ENCODE data around the gene GJB3.

GJB3 gene

GRCh38 chr1:34739613-34740012 is 41.4 kb upstream of the GJB3 start:
- H3K9me3 ChIP-seq (replicated peaks; ENCODE audit: insufficient read depth, low read length): no peaks in the 10 kb centered on the region
- no peak overlapping the region for H2AFZ ChIP-seq (ENCODE audit: low read length)
- peaks cover 66% of the 10 kb centered on the region for H3K27me3 ChIP-seq (replicated peaks; ENCODE audit: insufficient read depth, low read length)
- no peaks in the 10 kb centered on the region for H3F3A ChIP-seq (ENCODE audit: insufficient read depth, low read length)
- H4K20me1 ChIP-seq (ENCODE audit: insufficient read depth, low read length): no peaks in the 10 kb centered on the region
- H3K4me2 ChIP-seq (ENCODE audit: low read depth, low read length): no peak overlapping the region
- no peaks in the 10 kb centered on the region for H3K79me2 ChIP-seq (ENCODE audit: low read length)
- no peak overlapping the region for H3K27ac ChIP-seq (ENCODE audit: low read length)
- H3K36me3 ChIP-seq (replicated peaks; ENCODE audit: insufficient read depth, low read length): no peaks in the 10 kb centered on the region
- H3K4me3 ChIP-seq (ENCODE audit: low read length): no peak overlapping the region
- DNase-seq: no peak
- TF ChIP-seq EZH2 (optimal IDR thresholded peaks at IDR 0.05; ENCODE audit: low read depth, low read length) (no peak), CTCF (IDR thresholded peaks at IDR 0.05; ENCODE audit: low read length) (no peak), EZH2phosphoT487 (IDR thresholded peaks at IDR 0.05; ENCODE audit: low read length) (no peak)
- H3K9ac ChIP-seq (ENCODE audit: low read length): no peak overlapping the region
- no peaks in the 10 kb centered on the region for H3K4me1 ChIP-seq (ENCODE audit: low read length)
- no peaks in the 10 kb centered on the region for H3K9me2 ChIP-seq (replicated peaks; ENCODE audit: insufficient read depth, low read length)

GRCh38 chr1:34740161-34740868 is 40.7 kb upstream of the GJB3 start:
- Histone ChIP-seq H3K27ac (ENCODE audit: low read length) (no peak overlapping the region), H3K36me3 (replicated peaks; ENCODE audit: insufficient read depth, low read length) (no peaks in the 10 kb centered on the region), H3K27me3 (replicated peaks; ENCODE audit: insufficient read depth, low read length) (peaks cover 63% of the 10 kb centered on the region), H3K4me3 (ENCODE audit: low read length) (no peak overlapping the region), H3K9me2 (replicated peaks; ENCODE audit: insufficient read depth, low read length) (no peaks in the 10 kb centered on the region), H3K4me1 (ENCODE audit: low read length) (no peaks in the 10 kb centered on the region), H3K9me3 (replicated peaks; ENCODE audit: insufficient read depth, low read length) (no peaks in the 10 kb centered on the region), H3K9ac (ENCODE audit: low read length) (no peak overlapping the region), H3K79me2 (ENCODE audit: low read length) (no peaks in the 10 kb centered on the region), H3K4me2 (ENCODE audit: low read depth, low read length) (no peak overlapping the region), H2AFZ (ENCODE audit: low read length) (no peak overlapping the region), H3F3A (ENCODE audit: insufficient read depth, low read length) (no peaks in the 10 kb centered on the region), H4K20me1 (ENCODE audit: insufficient read depth, low read length) (no peaks in the 10 kb centered on the region)
- no peak for DNase-seq
- TF ChIP-seq EZH2phosphoT487 (IDR thresholded peaks at IDR 0.05; ENCODE audit: low read length): no peak
- no peak for TF ChIP-seq EZH2 (optimal IDR thresholded peaks at IDR 0.05; ENCODE audit: low read depth, low read length)
- TF ChIP-seq CTCF (IDR thresholded peaks at IDR 0.05; ENCODE audit: low read length): no peak

GRCh38 chr1:34742667-34743270 is 38.2 kb upstream of the GJB3 start:
- peak; percentile 66 for DNase-seq
- Histone ChIP-seq H3K79me2 (ENCODE audit: low read length) (no peaks in the 10 kb centered on the region), H4K20me1 (ENCODE audit: insufficient read depth, low read length) (no peaks in the 10 kb centered on the region), H3K4me1 (ENCODE audit: low read length) (no peaks in the 10 kb centered on the region), H3K27me3 (replicated peaks; ENCODE audit: insufficient read depth, low read length) (peaks cover 58% of the 10 kb centered on the region), H3F3A (ENCODE audit: insufficient read depth, low read length) (no peaks in the 10 kb centered on the region), H3K9ac (ENCODE audit: low read length) (no peak overlapping the region), H3K9me2 (replicated peaks; ENCODE audit: insufficient read depth, low read length) (no peaks in the 10 kb centered on the region), H3K9me3 (replicated peaks; ENCODE audit: insufficient read depth, low read length) (no peaks in the 10 kb centered on the region), H3K4me2 (ENCODE audit: low read depth, low read length) (no peak overlapping the region), H3K36me3 (replicated peaks; ENCODE audit: insufficient read depth, low read length) (no peaks in the 10 kb centered on the region), H3K27ac (ENCODE audit: low read length) (no peak overlapping the region), H3K4me3 (ENCODE audit: low read length) (no peak overlapping the region), H2AFZ (ENCODE audit: low read length) (no peak overlapping the region)
- no peak for TF ChIP-seq EZH2 (optimal IDR thresholded peaks at IDR 0.05; ENCODE audit: low read depth, low read length)
- TF ChIP-seq CTCF (IDR thresholded peaks at IDR 0.05; ENCODE audit: low read length): peak; percentile 91

Measured in MM.1S (cell line).